Suppressor macrophage treated with lipopolysaccharide for 4 hours (primary cell): ENCODE results near the gene IL4I1.

ENCODE experiments used
- DNase-seq: peaks from one replicate; pipeline ENCODE4 v3.0.0-alpha.2; 2020

The IL4I1 gene

GRCh38 chr19:49924004-49924880 lies 27.6 kb upstream of the IL4I1 start:
- no peak for DNase-seq

- peak; percentile 82 for DNase-seq
Observed at GRCh38 chr19:49923055-49924003, 26.6 kb upstream of the IL4I1 start.

- peak; percentile 83 for DNase-seq
Observed at GRCh38 chr19:49921871-49922795, 25.4 kb upstream of the IL4I1 start.

- DNase-seq: no peak
Observed at GRCh38 chr19:49920624-49921363, 24.1 kb upstream of the IL4I1 start.

GRCh38 chr19:49918089-49918488 lies 21.4 kb upstream of the IL4I1 start:
- no peak for DNase-seq

GRCh38 chr19:49916839-49917733 lies 20.4 kb upstream of the IL4I1 start:
- DNase-seq: peak; percentile 88

GRCh38 chr19:49915271-49915670 lies 18.6 kb upstream of the IL4I1 start:
- DNase-seq: no peak

GRCh38 chr19:49913720-49914119 lies 17.0 kb upstream of the IL4I1 start:
- no peak for DNase-seq

- DNase-seq: no peak
Observed at GRCh38 chr19:49912965-49913685, 16.4 kb upstream of the IL4I1 start.

GRCh38 chr19:49911381-49912145 lies 14.9 kb upstream of the IL4I1 start:
- peak; percentile 95 for DNase-seq

GRCh38 chr19:49910179-49910578 lies 13.5 kb upstream of the IL4I1 start:
- no peak for DNase-seq

GRCh38 chr19:49908480-49909420 lies 12.1 kb upstream of the IL4I1 start:
- DNase-seq: no peak

GRCh38 chr19:49907745-49908446 lies 11.2 kb upstream of the IL4I1 start:
- no peak for DNase-seq

- no peak for DNase-seq
Observed at GRCh38 chr19:49906879-49907564, 10.3 kb upstream of the IL4I1 start.

GRCh38 chr19:49904136-49904535 lies 7.4 kb upstream of the IL4I1 start:
- peak; percentile 88 for DNase-seq

GRCh38 chr19:49895566-49896297 lies 955 bp downstream of the IL4I1 start:
- DNase-seq: no peak
